Keratinocyte (primary cell): ENCODE data around the gene CDC14B. TPM values are rescaled to one million over a fixed set of nuclear protein-coding genes. Genes with fewer than 3 reads are reported as not detected.

Source experiments
- DNase-seq: peaks from one replicate; pipeline ENCODE4 v3.0.0-alpha.2; 2011; ENCODE audit warnings: low read depth, missing footprints, low spot score
- FAIRE-seq: peaks from 2 replicates; lab custom pipeline; 2011; peaks lifted over from hg19 to GRCh38; lab: Jason Lieb, UNC
- H2AFZ ChIP-seq: 2 replicates; pipeline ENCODE4 v1.6.0; 2012; ENCODE audit warnings: low read length, control low read depth, inconsistent platforms; ENCODE audit not compliant: control insufficient read depth
- H3K27ac ChIP-seq: 2 replicates; pipeline ENCODE4 v1.5.1; 2011; ENCODE audit warnings: low read length; ENCODE audit not compliant: control insufficient read depth, insufficient read depth
- H3K27me3 ChIP-seq: 3 replicates; pipeline ENCODE4 v1.6.0; 2011; ENCODE audit warnings: low read length; ENCODE audit not compliant: control insufficient read depth, insufficient read depth; ENCODE audit errors: extremely low read depth
- H3K36me3 ChIP-seq, 2 experiments: 2 replicates in 1 of 2; 3 replicates in 1 of 2; pipeline ENCODE4 v1.5.1; 2011; ENCODE audit warnings: low read length in 2 of 2, mild to moderate bottlenecking in 1 of 2; ENCODE audit not compliant: control insufficient read depth in 2 of 2, insufficient read depth in 2 of 2; ENCODE audit errors: extremely low read depth in 1 of 2
- H3K4me1 ChIP-seq: 3 replicates; pipeline ENCODE4 v1.5.1; 2011; ENCODE audit warnings: low read length; ENCODE audit not compliant: control insufficient read depth, insufficient read depth; ENCODE audit errors: extremely low read depth
- H3K4me2 ChIP-seq: 3 replicates; pipeline ENCODE4 v1.6.0; 2011; ENCODE audit warnings: low read depth, low read length; ENCODE audit not compliant: control insufficient read depth, insufficient read depth; ENCODE audit errors: extremely low read depth
- H3K4me3 ChIP-seq, 3 experiments: fragments of 200-600 bp in 1 of 3; sonication (generic) in 1 of 3; 2 replicates in 2 of 3; 3 replicates in 1 of 3; pipeline ENCODE4 v1.5.1; 2011 to 2016; ENCODE audit warnings: low read length in 3 of 3, mild to moderate bottlenecking in 3 of 3, control low read depth in 2 of 3, inconsistent platforms in 1 of 3, low read depth in 1 of 3, mixed read lengths in 1 of 3, mixed run types in 1 of 3, moderate library complexity in 1 of 3; ENCODE audit not compliant: control insufficient read depth in 2 of 3, insufficient read depth in 2 of 3; ENCODE audit errors: extremely low read depth in 1 of 3
- H3K79me2 ChIP-seq: 2 replicates; pipeline ENCODE4 v1.6.0; 2012; ENCODE audit warnings: low read length; ENCODE audit not compliant: control insufficient read depth, insufficient read depth
- H3K9ac ChIP-seq: 3 replicates; pipeline ENCODE4 v1.6.0; 2011; ENCODE audit warnings: low read length; ENCODE audit not compliant: control insufficient read depth, insufficient read depth; ENCODE audit errors: extremely low read depth
- H3K9me1 ChIP-seq: 3 replicates; pipeline ENCODE4 v1.6.0; 2011; ENCODE audit warnings: low read length; ENCODE audit not compliant: control insufficient read depth, insufficient read depth; ENCODE audit errors: extremely low read depth
- H3K9me3 ChIP-seq: 2 replicates; pipeline ENCODE4 v1.5.1; 2012; ENCODE audit warnings: low read depth, low read length; ENCODE audit not compliant: control insufficient read depth
- H4K20me1 ChIP-seq: 3 replicates; pipeline ENCODE4 v1.6.0; 2011; ENCODE audit warnings: low read length; ENCODE audit not compliant: control insufficient read depth, insufficient read depth; ENCODE audit errors: extremely low read depth
- CTCF ChIP-seq, 3 experiments: IDR thresholded peaks in 1 of 3; conservative IDR thresholded peaks in 1 of 3; optimal IDR thresholded peaks in 1 of 3; 2 replicates in 2 of 3; 3 replicates in 1 of 3; pipeline versions ENCODE3 to v1.5.1; 2011; ENCODE audit warnings: low read length in 3 of 3, mild to moderate bottlenecking in 3 of 3, moderate library complexity in 2 of 3, control low read depth in 1 of 3, inconsistent platforms in 1 of 3; ENCODE audit not compliant: insufficient read depth in 2 of 3; ENCODE audit errors: extremely low read depth in 1 of 3
- EZH2 ChIP-seq: IDR thresholded peaks from one replicate; pipeline ENCODE4 v1.6.1; 2012; ENCODE audit warnings: inconsistent platforms, mild to moderate bottlenecking, low read length, moderate library complexity
- dilution Hi-C: fragments of 300-500 bp; cut with MboI; formaldehyde crosslinking; loops from one replicate; pipeline ENCODE4 v1.7.0; 2020; ENCODE audit warnings: low sequenced_read_pairs; ENCODE audit not compliant: extremely low pct_ligation_motif_present
- polyA plus RNA-seq, 5 experiments: library from polyadenylated mRNA; depleted of rRNA in 3 of 5; stranded (reverse) in 3 of 5; stranded (forward) in 1 of 5; unstranded in 1 of 5; fragments of >200 nt; gene quantifications; 1 replicate in 1 of 5; 2 replicates in 3 of 5; 3 replicates in 1 of 5; pipeline versions ENCODE4 v1.2.1 to v1.2.3, GENCODE V29; 2011 to 2012; ENCODE audit warnings: missing spikeins in 2 of 5, low read depth in 1 of 5, low replicate concordance in 1 of 5

CDC14B gene
- polyA plus RNA-seq, 1 donor (not counting 4 experiments of a cell fraction or from before 2014, with no cell fraction given): 7.5 TPM

DNA sequence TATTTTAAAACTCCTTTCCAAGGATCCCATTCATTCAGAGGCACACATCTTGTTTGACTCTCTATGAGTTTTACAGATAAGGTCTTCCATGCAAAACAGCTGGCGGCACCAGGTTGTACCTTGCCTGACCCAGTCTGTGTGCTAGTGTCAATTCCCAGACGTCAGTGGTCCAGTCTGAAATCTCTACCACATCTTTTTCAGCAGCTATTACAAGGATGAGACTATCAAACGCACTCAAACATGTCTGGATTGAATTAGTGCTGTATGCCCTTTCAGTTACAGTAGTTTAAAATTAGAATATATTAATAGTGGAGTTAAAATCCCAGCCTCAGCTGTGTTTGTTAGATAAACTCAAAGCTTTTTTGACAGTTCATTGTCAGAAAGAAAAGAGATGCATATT, 11.7 kb downstream of the CDC14B start:
- no peaks in the 10 kb centered on the region for H3K9me3 ChIP-seq
- H3K4me2 ChIP-seq: no peak overlapping the region
- no peaks in the 10 kb centered on the region for H4K20me1 ChIP-seq
- no peak overlapping the region for H2AFZ ChIP-seq
- dilution Hi-C loops: no loop called here
- no peak overlapping the region for H3K4me3 ChIP-seq
- peaks cover 15% of the 10 kb centered on the region for H3K4me1 ChIP-seq
- FAIRE-seq (no peak), DNase-seq (no peak)
- no peak overlapping the region for H3K9ac ChIP-seq
- TF ChIP-seq EZH2 (no peak), CTCF (optimal IDR thresholded peaks at IDR 0.05 in 1 of 3, IDR thresholded peaks at IDR 0.05 in 1 of 3, conservative IDR thresholded peaks at IDR 0.05 in 1 of 3; ENCODE audit: extremely low read depth in 1 of 3, insufficient read depth in 2 of 3, low read length in 3 of 3) (no peak)
- peaks cover 0 to under 1% of the 10 kb centered on the region in 2 experiments for H3K36me3 ChIP-seq
- H3K79me2 ChIP-seq: peaks cover 17% of the 10 kb centered on the region
- no peaks in the 10 kb centered on the region for H3K27me3 ChIP-seq
- no peak overlapping the region for H3K27ac ChIP-seq
- no peaks in the 10 kb centered on the region for H3K9me1 ChIP-seq

- H3K4me2 ChIP-seq: no peak overlapping the region
- DNase-seq (no peak), FAIRE-seq (no peak)
- H3K27ac ChIP-seq: no peak overlapping the region
- dilution Hi-C loops: no loop called here
- no peak for TF ChIP-seq CTCF (optimal IDR thresholded peaks at IDR 0.05 in 1 of 3, IDR thresholded peaks at IDR 0.05 in 1 of 3, conservative IDR thresholded peaks at IDR 0.05 in 1 of 3; ENCODE audit: extremely low read depth in 1 of 3, insufficient read depth in 2 of 3, low read length in 3 of 3)
- TF ChIP-seq EZH2: no peak
- no peak overlapping the region for H2AFZ ChIP-seq
- peaks cover 23% of the 10 kb centered on the region for H3K79me2 ChIP-seq
- no peak overlapping the region for H3K9ac ChIP-seq
- no peaks in the 10 kb centered on the region for H4K20me1 ChIP-seq
- peaks cover 0 to 2% of the 10 kb centered on the region in 2 experiments for H3K36me3 ChIP-seq
- no peaks in the 10 kb centered on the region for H3K9me1 ChIP-seq
- H3K27me3 ChIP-seq: no peaks in the 10 kb centered on the region
- H3K4me1 ChIP-seq: peaks cover 5% of the 10 kb centered on the region
- H3K4me3 ChIP-seq: no peak overlapping the region
- no peaks in the 10 kb centered on the region for H3K9me3 ChIP-seq
Observed at GRCh38 chr9:96605328-96605727, 14.3 kb downstream of the CDC14B start.
